CD4-positive, alpha-beta T cell treated with Interleukin-6 at 100 ng/mL for 8 hours (primary cell): ENCODE results near the gene TESK2.
"Not testable (repeated sequence)": the region's sequence is repeated elsewhere in the genome, so short reads cannot be mapped to it uniquely, and the experiment has no call there.

Experiments
- DNase-seq: peaks from one replicate; pipeline ENCODE4 v3.0.0-alpha.2; 2020; ENCODE audit warnings: mixed read lengths, low spot score

The TESK2 gene

DNA sequence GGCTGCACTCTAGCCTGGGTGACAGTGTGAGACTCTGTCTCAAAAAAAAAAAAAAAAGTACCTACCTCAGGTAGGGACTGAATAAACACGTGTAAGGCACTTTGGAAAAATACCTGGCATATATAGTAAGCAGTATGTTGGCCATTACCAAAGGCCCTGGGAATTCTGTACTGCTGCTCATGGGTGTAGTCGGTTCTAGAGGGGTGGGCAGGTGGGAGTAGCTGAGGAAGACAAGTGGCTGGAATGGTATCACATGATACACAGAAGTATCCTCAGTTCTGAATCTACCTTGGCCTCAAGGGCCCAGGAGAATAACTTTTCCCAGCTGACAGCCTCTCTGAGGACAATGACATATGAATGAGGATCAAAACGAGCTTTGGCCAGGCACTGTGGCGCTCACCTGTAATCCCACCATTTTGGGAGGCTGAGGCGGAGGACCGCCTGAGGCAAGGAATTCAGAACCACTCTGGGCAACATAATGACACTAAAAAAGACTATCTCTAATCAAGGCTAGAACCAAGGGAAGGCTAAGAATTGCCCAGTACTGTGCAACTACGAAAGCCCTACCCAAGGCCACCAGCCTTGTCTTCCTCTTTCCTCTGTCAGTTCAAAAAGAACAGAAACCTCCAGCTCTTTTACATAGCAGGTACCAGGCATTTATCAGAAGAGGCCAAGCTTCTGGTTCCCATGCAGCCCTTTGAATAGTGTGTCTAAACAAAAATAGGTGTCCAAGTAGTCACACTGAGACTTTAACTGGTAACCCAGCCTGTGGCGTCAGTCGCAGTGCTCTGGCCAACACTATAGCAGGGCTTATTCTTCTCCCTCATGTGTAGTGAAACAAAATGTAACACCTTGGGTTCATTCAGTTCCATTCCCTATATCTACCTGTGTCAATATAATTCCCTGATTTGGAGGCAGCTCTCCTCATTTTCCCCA lies 19.3 kb upstream of the TESK2 start:
- no peak for DNase-seq

DNA sequence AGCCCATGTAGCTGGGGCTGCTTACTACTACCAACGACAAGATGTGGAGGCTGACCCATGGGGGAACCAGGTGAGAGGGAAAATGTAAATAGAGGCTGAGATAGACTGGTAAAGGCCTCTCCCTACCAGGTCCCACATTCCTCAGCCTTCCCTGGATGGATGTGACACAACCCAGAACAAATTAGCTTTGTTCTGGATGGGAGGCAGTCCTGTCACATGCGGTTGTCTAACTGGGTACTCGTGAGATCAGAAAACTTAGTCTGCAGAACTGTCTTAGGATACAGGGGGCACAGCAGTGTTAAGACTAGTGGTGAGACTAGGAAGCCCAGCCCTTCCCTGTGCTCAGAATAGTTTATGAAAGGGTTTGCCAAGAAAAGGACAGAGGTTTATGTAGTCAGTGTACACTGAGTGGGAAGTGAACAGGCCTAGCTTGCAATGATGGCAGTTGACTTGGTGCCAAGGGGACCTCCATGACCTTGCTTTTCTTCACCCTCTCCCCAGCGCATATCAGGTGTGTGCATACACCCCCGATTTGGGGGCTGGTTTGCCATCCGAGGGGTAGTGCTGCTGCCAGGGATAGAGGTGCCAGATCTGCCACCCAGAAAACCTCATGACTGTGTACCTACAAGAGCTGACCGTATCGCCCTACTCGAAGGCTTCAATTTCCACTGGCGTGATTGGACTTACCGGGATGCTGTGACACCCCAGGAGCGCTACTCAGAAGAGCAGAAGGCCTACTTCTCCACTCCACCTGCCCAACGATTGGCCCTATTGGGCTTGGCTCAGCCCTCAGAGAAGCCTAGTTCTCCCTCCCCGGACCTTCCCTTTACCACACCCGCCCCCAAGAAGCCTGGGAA lies 17.6 kb upstream of the TESK2 start:
- no peak for DNase-seq

DNA sequence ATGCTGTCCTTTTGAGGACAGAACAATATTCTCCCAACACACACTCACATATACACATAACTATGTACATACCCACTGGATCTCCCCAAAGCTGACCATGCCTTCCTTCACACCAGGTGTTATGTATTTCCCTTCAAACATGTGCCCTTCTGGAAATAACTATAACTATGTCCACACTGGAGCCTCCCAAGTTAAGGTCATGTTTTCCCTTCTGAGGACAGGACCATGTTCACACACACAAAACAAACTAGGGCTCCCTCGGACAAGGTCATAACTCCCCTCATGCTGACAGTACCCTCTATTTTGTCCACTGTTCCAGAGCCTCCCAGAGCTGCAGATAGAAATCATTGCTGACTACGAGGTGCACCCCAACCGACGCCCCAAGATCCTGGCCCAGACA lies 16.9 kb upstream of the TESK2 start:
- DNase-seq, result no peak

DNA sequence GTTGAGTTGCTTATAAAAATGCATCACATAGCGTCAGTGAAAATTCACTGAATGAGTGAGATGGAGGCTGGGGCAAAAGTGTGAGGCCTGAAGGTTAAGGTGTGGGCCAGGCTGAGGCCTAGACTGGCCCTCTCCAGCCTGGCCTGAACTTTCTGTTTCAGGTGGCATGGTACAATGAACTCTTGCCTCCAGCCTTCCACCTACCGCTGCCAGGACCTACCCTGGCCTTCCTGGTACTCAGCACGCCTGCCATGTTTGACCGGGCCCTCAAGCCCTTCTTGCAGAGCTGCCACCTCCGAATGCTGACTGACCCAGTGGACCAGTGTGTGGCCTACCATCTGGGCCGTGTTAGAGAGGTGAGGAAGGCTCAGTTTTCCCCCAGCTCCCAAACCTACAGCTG lies 16.2 kb upstream of the TESK2 start:
- DNase-seq, result no peak

DNA sequence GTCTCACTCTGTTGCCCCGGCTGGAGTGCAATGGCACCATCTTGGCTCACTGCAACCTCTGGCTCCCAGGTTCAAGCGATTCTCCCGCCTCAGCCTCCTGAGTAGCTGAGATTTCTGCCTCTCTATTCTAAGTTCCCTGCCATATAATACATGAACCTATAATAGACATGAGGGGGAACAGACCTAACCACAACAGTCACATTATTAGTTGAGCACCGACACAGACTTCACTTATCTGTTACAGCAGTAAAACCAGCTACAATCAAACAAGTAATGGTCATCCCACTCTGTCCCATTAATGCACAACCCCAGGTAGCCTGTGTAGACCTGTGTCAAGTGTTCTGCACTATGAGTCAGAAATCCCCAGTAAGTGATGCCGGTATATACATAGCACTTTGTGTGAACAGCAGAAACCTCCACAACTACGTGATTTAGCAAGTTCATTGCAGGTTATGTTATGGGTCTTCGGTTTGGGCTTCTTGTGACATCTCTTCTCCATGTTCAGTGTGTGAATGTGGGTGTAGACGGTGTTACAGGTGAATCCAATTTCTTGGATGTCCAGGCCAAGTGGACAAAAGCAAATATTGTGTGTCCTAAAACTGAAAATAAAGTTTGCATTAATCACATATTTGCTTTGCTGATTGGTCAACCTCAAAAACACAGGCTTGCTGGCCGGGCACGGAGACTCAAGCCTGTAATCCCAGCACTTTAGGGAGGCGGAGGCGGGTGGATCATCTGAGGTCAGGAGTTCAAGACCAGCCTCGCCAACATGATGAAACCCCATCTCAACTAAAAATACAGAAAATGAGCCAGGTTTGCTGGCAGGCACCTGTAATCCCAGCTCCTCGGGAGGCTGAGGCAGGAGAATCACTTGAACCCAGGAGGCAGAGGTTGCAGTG lies 12.7 kb upstream of the TESK2 start:
- DNase-seq, result no peak

DNA sequence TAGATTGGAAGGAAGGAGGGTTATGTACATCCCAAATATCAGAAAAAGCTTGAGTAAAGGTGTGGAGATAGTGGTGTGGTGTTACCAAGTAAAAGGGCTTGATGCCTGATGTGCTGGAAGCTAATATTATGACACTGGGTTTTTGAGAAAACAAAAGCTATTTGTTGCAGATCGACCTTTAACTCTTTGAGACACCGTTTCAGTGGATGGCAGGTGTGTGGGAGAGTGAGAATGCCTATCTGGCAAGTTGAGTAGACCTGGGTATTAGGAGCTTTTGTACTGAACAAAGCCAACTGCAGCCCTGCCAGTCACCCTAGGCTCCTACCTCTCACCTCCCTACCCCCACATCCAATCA lies 10.5 kb upstream of the TESK2 start:
- DNase-seq, result no peak

DNA sequence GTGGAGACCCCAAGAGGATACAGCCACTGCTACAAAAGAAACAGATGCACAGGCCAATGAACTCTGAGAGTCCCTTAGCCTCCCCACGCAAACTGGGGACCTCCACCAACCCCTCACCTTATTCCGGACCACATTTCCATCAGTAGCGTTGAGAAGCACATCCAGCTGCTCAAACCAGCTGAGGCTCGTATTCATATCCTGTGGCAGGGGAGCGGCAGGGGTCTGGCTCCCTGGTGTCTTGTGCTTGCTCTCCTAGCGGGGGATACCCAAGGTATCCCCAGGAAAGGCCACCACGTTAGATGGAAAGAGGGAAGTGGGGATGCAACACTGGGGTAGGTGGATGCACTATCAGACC lies 8.4 kb upstream of the TESK2 start:
- DNase-seq, result no peak

DNA sequence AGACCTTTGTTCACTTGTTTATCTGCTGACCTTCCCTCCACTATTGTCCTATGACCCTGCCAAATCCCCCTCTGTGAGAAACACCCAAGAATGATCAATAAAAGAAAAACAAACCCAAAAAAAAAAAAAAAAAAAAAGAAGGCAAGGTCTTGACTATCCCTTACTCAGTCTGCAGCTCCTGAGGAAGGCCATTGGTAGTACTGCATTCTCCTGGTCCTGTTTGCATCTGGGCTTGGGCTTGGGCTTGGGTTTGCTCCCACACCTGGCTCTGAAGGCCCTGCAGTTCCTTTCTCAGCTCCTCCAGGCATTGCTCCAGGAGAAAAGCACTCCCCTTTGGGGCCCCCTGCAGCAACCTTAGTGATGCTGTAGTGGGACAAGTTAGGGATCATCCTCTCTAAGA lies 7.3 kb upstream of the TESK2 start:
- DNase-seq, result no peak

DNA sequence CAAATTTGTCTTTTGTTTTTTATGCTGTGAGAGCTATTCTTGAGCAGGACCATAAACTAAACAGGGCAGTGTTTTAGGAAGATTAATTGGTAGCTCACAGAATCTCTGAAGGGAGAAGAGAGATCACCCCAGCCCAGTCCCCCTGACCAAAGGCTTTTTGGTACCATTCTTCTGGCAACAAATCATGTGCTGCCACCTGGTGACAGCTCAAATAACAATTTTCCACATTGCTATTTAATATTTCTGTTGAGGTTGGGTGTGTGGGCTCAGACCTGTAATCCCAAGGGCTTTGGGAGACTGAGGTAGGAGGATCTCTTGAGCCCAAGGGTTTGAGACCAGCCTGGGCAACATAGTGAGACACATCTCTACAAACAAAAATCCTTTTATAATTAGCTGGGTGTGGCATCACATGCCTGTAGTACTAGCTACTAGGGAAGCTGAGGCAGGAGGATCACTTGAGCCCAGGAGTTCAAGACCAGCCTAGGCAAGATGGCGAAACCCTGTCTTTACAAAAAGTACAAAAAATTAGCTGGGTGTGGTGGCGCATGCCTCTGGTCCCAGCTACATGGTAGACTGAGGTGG lies 2.2 kb upstream of the TESK2 start:
- DNase-seq, result peak; percentile 58

DNA sequence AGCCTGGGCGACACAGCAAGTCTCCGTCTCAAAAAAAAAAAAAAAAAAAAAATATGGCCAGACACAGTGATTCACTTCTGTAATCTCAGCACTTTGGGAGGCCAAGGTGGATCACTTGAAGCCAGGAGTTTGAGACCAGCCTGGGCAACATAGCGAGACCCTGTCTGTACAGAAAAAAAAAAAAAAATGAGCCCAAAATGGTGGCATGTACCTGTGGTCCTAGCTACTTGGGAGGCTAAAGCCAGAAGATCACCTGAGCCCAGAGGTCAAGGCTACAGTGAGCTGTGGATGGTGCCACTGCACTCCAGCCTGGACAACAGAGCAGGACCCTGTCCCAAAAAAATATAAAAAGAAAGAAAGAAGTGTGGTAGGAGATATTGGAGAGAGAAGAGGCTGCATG lies 1.7 kb upstream of the TESK2 start:
- DNase-seq, result no peak

DNA sequence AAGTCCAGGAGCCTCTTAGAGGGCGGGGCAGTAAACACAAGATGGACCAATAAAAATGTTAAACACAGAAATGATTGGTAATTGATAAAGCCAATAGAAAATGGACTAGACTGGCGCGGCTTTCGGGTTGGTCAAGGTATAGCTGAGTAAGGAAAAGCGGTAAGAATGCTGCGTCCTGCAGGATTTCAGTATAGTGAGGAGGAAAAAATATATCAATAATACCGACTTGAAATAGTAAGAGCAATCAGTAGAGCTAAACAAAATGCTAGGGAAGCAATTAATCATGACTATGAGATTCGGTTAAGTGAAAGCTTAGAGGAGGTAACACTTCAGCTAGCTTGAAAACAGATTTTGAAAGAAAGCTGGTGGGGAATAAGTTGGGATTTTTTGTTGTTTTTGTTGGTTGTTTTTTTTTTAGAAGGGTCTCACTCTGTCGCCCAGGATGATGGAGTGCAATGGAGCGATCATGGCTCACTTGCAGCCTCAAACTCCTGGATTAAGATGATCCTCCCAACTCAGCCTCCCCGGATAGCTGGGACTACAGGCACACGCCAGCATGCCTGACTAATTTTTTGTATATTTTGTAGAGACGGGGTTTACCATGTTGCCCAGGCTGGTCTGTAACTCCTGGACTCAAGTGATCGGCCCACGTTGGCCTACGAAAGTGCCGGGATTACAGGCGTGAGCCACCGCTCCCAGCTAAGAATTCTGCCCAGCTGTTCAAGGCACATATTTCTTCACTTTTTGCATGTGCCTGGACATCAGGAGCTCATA lies 711 bp upstream of the TESK2 start:
- no peak for DNase-seq

DNA sequence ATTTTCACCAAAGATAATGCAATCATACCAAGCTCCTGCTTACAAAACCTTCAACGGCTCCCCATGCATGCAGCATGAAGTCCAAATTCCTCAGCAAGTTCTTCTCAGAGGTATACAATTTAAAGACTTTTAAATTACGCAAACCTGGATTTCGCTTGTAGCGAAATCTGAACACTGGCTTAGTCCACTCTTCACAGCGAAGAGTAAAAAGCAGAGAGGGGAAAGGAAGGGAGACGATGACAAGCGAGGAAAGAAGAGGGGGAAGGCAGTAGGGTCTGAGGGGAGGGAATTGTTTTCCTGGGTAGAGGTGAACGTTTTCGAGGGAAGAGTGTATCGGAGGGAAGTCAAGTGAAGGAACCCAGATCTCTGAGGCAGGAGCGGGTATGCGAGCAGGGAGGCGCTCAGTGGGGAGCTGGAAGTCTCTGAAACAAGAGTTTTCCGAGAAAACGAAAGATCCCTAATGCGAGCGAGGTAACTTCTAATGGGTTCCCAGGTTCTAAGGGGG lies 790 bp downstream of the TESK2 start:
- no peak for DNase-seq

DNA sequence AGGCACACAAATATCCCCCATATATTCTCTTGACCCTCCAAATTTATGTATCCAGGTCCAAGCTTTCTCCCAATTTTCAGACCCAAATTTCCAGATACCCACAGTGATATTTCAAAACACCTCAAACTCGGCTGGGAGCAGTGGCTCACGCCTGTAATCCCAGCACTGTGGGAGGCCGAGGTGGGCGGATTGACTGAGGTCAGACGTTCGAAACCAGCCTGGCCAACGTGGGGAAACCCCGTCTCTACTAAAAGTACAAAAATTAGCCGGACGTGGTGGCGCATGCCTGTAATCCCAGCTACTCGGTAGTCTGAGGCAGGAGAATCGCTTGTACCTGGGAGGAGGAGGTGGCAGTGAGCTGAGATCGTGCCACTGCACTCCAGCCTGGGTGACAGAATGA lies 1.6 kb downstream of the TESK2 start:
- DNase-seq, result not testable (repeated sequence)

DNA sequence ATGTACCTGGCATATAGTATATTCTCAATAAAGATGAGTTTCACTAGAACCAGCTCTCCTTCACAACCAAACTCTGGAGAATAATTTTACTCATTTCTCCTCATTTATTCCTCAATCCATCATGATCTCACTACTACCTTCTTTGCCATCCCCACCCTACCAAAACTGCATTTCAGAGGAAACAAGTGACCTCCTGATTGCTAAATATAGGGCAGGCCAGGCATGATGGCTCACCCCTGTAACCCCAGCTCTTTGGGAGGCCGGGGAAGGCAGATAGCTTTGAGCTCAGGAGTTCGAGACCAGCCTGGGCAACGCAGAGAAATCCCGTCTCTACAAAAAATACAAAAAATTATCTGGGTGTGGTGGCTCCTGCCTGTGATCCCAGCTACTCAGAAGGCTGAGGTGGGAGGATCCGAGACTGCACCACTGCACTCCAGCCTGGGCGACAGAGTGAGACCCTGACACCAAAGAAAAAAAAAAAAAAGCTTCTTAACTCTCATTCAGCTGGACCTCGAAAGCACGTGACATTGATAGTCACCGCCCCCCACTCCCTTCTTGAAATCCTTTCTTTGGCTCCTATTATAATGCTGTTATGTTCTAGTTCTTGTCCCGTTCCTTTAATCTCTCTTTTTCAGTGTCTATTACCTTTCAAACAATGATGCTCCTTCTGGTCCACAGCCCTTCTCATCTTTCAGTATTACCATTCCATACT lies 2.1 kb downstream of the TESK2 start:
- DNase-seq, result no peak

DNA sequence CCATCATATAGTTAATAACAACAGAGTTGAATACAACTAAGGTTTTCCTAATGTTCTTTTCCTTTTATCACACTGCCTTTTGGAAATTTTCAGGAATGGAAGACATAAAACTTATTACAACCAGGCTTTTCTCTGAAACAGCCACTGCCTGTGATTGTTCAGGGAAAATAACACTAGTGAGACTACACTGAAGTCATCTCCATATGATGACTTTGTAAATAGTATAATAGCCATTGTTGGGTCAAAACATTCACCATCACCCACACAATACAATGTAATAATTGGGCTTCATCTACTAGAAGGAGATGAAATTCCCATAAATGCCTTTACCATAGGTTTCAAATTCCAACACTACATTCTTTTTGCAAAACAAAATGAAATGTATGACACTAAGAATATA lies 5.0 kb downstream of the TESK2 start:
- DNase-seq, result no peak

DNA sequence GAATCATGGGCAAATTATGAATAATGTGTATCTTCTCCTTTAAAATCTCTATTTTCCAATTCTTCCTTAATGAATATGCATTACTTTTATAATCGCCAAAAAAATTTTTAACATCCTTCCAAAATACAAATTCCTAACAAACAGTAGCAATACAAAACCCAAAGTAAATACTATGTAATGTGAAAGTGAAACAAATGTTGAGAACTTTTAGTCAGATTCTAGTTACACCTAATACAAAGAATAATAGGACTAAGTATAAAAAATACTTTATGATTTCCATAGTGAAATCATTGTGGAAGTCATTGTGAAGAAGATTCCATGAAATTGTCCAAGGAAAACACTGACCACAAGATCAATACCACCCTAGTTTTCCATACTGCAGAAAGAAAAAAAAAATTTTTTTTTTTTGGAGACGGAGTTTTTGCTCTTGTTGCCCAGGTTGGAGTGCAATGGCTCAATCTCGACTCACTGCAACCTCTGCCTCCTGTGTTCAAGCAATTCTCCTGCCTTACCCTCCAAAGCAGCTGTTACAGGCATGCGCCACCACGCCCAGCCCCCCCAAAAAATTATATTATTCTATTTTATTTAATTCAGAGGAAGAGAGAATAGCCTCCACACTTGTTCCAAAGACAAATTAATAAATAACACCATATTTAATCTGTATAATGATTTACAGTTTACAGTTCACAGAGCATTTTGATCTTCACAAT lies 11.8 kb downstream of the TESK2 start:
- no peak for DNase-seq

DNA sequence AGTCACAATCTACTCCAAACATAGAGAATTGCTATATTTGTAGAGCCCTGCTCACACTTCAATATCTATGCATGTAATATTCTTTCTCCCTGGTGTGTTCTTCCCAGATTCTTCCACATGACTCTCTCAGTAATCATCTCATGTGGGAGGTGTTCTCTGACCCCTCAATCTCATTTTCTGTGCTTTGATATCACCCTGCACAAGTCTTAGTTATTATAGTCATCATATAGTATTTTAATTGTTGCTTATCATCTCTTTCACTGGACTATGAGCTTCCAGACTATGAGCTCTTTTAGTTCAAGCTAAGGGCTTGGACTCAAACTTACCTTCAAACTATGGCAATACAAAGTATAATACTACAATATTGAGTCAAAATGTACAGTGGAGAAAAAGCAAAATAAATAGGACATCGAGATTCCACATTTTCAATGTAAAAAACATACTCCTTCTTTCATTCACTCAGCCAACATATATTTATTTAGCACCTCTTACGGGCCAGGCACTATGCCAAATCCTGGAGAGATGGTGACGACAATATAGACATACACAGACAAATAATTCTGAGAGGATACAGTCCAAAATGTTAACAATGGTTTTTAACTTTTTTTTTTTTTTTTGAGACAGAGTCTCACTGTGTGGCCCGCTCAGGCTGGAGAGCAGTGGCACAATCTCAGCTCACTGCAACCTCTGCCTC lies 12.7 kb downstream of the TESK2 start:
- DNase-seq, result no peak

DNA sequence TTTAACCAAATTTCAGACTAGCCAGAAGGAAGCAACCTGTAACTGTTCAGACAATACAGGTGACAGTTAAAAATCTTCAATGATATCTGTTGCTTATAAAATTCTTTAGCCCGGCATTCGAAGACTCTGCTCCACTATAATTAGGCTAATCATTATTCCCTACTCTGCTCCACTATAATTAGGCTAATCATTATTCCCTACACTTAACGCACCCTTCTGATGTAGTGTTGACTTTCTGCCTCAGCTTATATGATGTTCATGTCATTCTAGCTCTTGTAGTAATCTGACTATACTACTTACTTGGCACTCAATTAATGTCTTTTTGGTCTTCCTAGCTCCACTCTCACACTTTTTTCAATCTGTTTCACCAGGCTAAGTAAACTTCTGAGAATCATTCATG lies 13.3 kb downstream of the TESK2 start:
- no peak for DNase-seq

DNA sequence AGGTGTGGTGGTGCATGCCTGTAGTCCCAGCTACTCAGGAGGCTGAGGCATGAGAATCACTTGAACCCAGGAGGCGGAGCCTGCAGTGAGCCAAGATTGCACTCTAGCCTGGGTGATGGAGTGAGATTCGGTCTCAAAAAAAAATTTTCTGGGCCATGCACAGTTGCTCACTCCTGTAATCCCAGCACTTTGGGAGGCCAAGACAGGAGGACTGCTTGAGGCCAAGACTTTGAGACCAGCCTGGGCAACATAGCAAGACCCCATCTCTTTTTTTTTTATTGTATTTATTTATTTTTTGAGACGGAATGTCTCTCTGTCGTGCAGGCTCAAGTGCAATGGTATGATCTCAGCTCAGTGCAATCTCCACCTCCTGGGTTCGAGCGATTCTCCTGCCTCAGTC lies 16.8 kb downstream of the TESK2 start:
- DNase-seq, result not testable (repeated sequence)
